Astrocyte (in vitro differentiated cells and primary cell): ENCODE data around the gene ANKS3. TPM values are rescaled to one million over a fixed set of nuclear protein-coding genes. Genes with fewer than 3 reads are reported as not detected.

Experiments
- DNase-seq: peaks from one replicate; pipeline ENCODE4 v3.0.0-alpha.2; 2010; ENCODE audit warnings: low read depth
- FAIRE-seq: peaks from 2 replicates; lab custom pipeline; 2011; peaks lifted over from hg19 to GRCh38; lab: Jason Lieb, UNC
- H2AFZ ChIP-seq: 2 replicates; pipeline ENCODE4 v1.6.0; 2012; ENCODE audit warnings: low read depth, low read length, inconsistent platforms
- H3K27ac ChIP-seq: 2 replicates; pipeline ENCODE4 v1.5.1; 2011; ENCODE audit warnings: low read depth, low read length, inconsistent platforms
- H3K27me3 ChIP-seq: 2 replicates; pipeline ENCODE4 v1.6.0; 2011; ENCODE audit warnings: low read length, inconsistent platforms; ENCODE audit not compliant: insufficient read depth
- H3K36me3 ChIP-seq: 2 replicates; pipeline ENCODE4 v1.5.1; 2011; ENCODE audit warnings: low read length, inconsistent platforms; ENCODE audit not compliant: insufficient read depth
- H3K4me1 ChIP-seq: 2 replicates; pipeline ENCODE4 v1.5.1; 2011; ENCODE audit warnings: low read length, inconsistent platforms; ENCODE audit not compliant: insufficient read depth
- H3K4me2 ChIP-seq: 2 replicates; pipeline ENCODE4 v1.6.0; 2012; ENCODE audit warnings: low read length, inconsistent platforms
- H3K4me3 ChIP-seq: 2 replicates; pipeline ENCODE4 v1.5.1; 2011; ENCODE audit warnings: low read depth, mild to moderate bottlenecking, low read length, inconsistent platforms; ENCODE audit not compliant: insufficient read depth
- H3K79me2 ChIP-seq: 2 replicates; pipeline ENCODE4 v1.6.0; 2012; ENCODE audit warnings: mild to moderate bottlenecking, low read length, inconsistent platforms; ENCODE audit not compliant: insufficient read depth
- H3K9ac ChIP-seq: 2 replicates; pipeline ENCODE4 v1.6.0; 2012; ENCODE audit warnings: mild to moderate bottlenecking, low read length, inconsistent platforms
- H3K9me3 ChIP-seq: 2 replicates; pipeline ENCODE4 v1.5.1; 2012; ENCODE audit warnings: low read depth, mild to moderate bottlenecking, low read length, inconsistent platforms; ENCODE audit not compliant: insufficient read depth
- H4K20me1 ChIP-seq: 2 replicates; pipeline ENCODE4 v1.6.0; 2012; ENCODE audit warnings: low read length, inconsistent platforms; ENCODE audit not compliant: insufficient read depth
- H3K27ac Mint-ChIP-seq: one replicate; pipeline ENCODE4 v1.8.0; 2021; ENCODE audit warnings: mild to moderate bottlenecking, mixed read lengths; ENCODE audit not compliant: unreplicated experiment
- H3K27me3 Mint-ChIP-seq: one replicate; pipeline ENCODE4 v1.8.0; 2021; ENCODE audit warnings: low read depth, mixed read lengths; ENCODE audit not compliant: unreplicated experiment
- H3K36me3 Mint-ChIP-seq: one replicate; pipeline ENCODE4 v1.8.0; 2021; ENCODE audit warnings: low read depth, mixed read lengths; ENCODE audit not compliant: unreplicated experiment
- H3K4me1 Mint-ChIP-seq: one replicate; pipeline ENCODE4 v1.8.0; 2021; ENCODE audit warnings: low read depth, mixed read lengths; ENCODE audit not compliant: unreplicated experiment
- H3K4me3 Mint-ChIP-seq: one replicate; pipeline ENCODE4 v1.8.0; 2021; ENCODE audit warnings: mild to moderate bottlenecking, moderate library complexity, mixed read lengths; ENCODE audit not compliant: unreplicated experiment
- H3K9me3 Mint-ChIP-seq: one replicate; pipeline ENCODE4 v1.8.0; 2021; ENCODE audit warnings: mild to moderate bottlenecking, mixed read lengths; ENCODE audit not compliant: unreplicated experiment
- CTCF ChIP-seq: IDR thresholded peaks from 2 replicates; pipeline ENCODE4 v1.5.1; 2011; ENCODE audit warnings: low read depth, mild to moderate bottlenecking, inconsistent platforms, low read length, moderate library complexity; ENCODE audit not compliant: insufficient read depth
- EZH2 ChIP-seq: IDR thresholded peaks from 2 replicates; pipeline ENCODE4 v1.6.1; 2012; ENCODE audit warnings: mild to moderate bottlenecking, low read length, inconsistent platforms; ENCODE audit not compliant: insufficient read depth
- total RNA-seq: library from RNA; stranded (reverse); gene quantifications from 2 replicates; pipeline ENCODE4 v1.2.1, GENCODE V29; 2021

Gene ANKS3
- total RNA-seq, 1 donor from 2014 or later, result 27.2 TPM

GRCh38 chr16:4659363-4660353 lies 74.4 kb downstream of the ANKS3 start:
- H3K27me3 ChIP-seq, result no peaks in the 10 kb centered on the region
- Mint-ChIP-seq H3K27me3 (no peaks in the 10 kb centered on the region), H3K36me3 (peaks cover 13% of the 10 kb centered on the region), H3K4me1 (peaks cover 18% of the 10 kb centered on the region), H3K9me3 (no peaks in the 10 kb centered on the region), H3K4me3 (no peak overlapping the region), H3K27ac (no peak overlapping the region)
- no peaks in the 10 kb centered on the region for H3K9me3 ChIP-seq
- no peak overlapping the region for H3K4me3 ChIP-seq
- peak overlapping the region; percentile 5 for H3K9ac ChIP-seq
- FAIRE-seq, result no peak
- H2AFZ ChIP-seq, result no peak overlapping the region
- peaks cover 2% of the 10 kb centered on the region for H3K36me3 ChIP-seq
- no peak for DNase-seq
- H3K27ac ChIP-seq, result no peak overlapping the region
- H4K20me1 ChIP-seq, result peaks cover 72% of the 10 kb centered on the region
- H3K4me1 ChIP-seq, result peaks cover 33% of the 10 kb centered on the region
- peak overlapping the region; percentile 55 for H3K4me2 ChIP-seq
- TF ChIP-seq EZH2, result no peak
- no peak for TF ChIP-seq CTCF
- peaks cover 32% of the 10 kb centered on the region for H3K79me2 ChIP-seq

GRCh38 chr16:4656695-4657686 lies 77.1 kb downstream of the ANKS3 start:
- peaks cover 17% of the 10 kb centered on the region for H3K79me2 ChIP-seq
- peaks cover 63% of the 10 kb centered on the region for H4K20me1 ChIP-seq
- DNase-seq (no peak), FAIRE-seq (no peak)
- H3K36me3 Mint-ChIP-seq, result peaks cover 8% of the 10 kb centered on the region
- no peak overlapping the region for H3K4me2 ChIP-seq
- H2AFZ ChIP-seq, result no peak overlapping the region
- peaks cover 25% of the 10 kb centered on the region for H3K4me1 ChIP-seq
- H3K27ac Mint-ChIP-seq, result no peak overlapping the region
- no peak for TF ChIP-seq CTCF
- peaks cover 6% of the 10 kb centered on the region for H3K36me3 ChIP-seq
- no peak overlapping the region for H3K9ac ChIP-seq
- H3K4me1 Mint-ChIP-seq, result peaks cover 4% of the 10 kb centered on the region
- H3K4me3 Mint-ChIP-seq, result no peak overlapping the region
- no peak overlapping the region for H3K27ac ChIP-seq
- no peaks in the 10 kb centered on the region for H3K9me3 Mint-ChIP-seq
- no peaks in the 10 kb centered on the region for H3K9me3 ChIP-seq
- no peaks in the 10 kb centered on the region for H3K27me3 ChIP-seq
- no peaks in the 10 kb centered on the region for H3K27me3 Mint-ChIP-seq
- no peak overlapping the region for H3K4me3 ChIP-seq
